GM19468 (cell line): ENCODE data around the gene TNPO1.
A peak's percentile ranks its signal among the peaks of the same experiment; 100 is the strongest.
"Not testable (repeated sequence)": the region's sequence is repeated elsewhere in the genome, so short reads cannot be mapped to it uniquely, and the experiment has no call there.

Source experiments
- ATAC-seq: cut with Tn5 transposase; IDR thresholded peaks from one replicate; pipeline ENCODE4 v1.9.1; 2021; ENCODE audit warnings: mild to moderate bottlenecking, moderate library complexity, moderate number of reproducible peaks; ENCODE audit not compliant: unreplicated experiment; ENCODE audit errors: extremely low read depth

The TNPO1 gene

GRCh38 chr5:72816284-72817075, at the start of gene TNPO1:
Gene TNPO1, plus strand, starts transcription at chr5:72816661. Its CDS starts 77 bp downstream, at chr5:72816738.
- peak; percentile 69 for ATAC-seq

- no peak for ATAC-seq
Observed at GRCh38 chr5:72767289-72768010, 49.0 kb upstream of the TNPO1 start.

GRCh38 chr5:72770266-72770665, 46.2 kb upstream of the TNPO1 start:
- ATAC-seq, result no peak

- no peak for ATAC-seq
Observed at GRCh38 chr5:72776684-72777083, 39.8 kb upstream of the TNPO1 start.

- no peak for ATAC-seq
Observed at GRCh38 chr5:72779520-72779919, 36.9 kb upstream of the TNPO1 start.

GRCh38 chr5:72783354-72783753, 33.1 kb upstream of the TNPO1 start:
- no peak for ATAC-seq

GRCh38 chr5:72784129-72784528, 32.3 kb upstream of the TNPO1 start:
- ATAC-seq, result no peak

- no peak for ATAC-seq
Observed at GRCh38 chr5:72785801-72786200, 30.7 kb upstream of the TNPO1 start.

- ATAC-seq, result no peak
Observed at GRCh38 chr5:72786676-72787075, 29.8 kb upstream of the TNPO1 start.

GRCh38 chr5:72788866-72789505, 27.5 kb upstream of the TNPO1 start:
- no peak for ATAC-seq

- no peak for ATAC-seq
Observed at GRCh38 chr5:72790186-72790585, 26.3 kb upstream of the TNPO1 start.

GRCh38 chr5:72792662-72793061, 23.8 kb upstream of the TNPO1 start:
- ATAC-seq, result not testable (repeated sequence)

- no peak for ATAC-seq
Observed at GRCh38 chr5:72796001-72796400, 20.5 kb upstream of the TNPO1 start.

- ATAC-seq, result no peak
Observed at GRCh38 chr5:72799721-72800120, 16.7 kb upstream of the TNPO1 start.

- not testable (repeated sequence) for ATAC-seq
Observed at GRCh38 chr5:72808637-72809036, 7.8 kb upstream of the TNPO1 start.

GRCh38 chr5:72811849-72812248, 4.6 kb upstream of the TNPO1 start:
- no peak for ATAC-seq

- no peak for ATAC-seq
Observed at GRCh38 chr5:72812488-72812887, 4.0 kb upstream of the TNPO1 start.

GRCh38 chr5:72814104-72814503, 2.4 kb upstream of the TNPO1 start:
- ATAC-seq, result no peak

- no peak for ATAC-seq
Observed at GRCh38 chr5:72814864-72815263, 1.6 kb upstream of the TNPO1 start.

- no peak for ATAC-seq
Observed at GRCh38 chr5:72815580-72816283, 729 bp upstream of the TNPO1 start.
